ENCODE results near the gene MVB12B. TPM values are rescaled to one million over a fixed set of nuclear protein-coding genes. Genes with fewer than 3 reads are reported as not detected.

The MVB12B gene
- total RNA-seq, 1 experiment from 2014 or later: 5.8 TPM

GRCh38 chr9:126448865-126449577, 122.4 kb downstream of the MVB12B start:
- Histone ChIP-seq H3K18ac (ENCODE audit: insufficient read length, low read depth, low read length) (no peak overlapping the region), H2BK120ac (ENCODE audit: low read depth, low read length, poor library complexity, severe bottlenecking) (no peak overlapping the region), H3K4me1 (ENCODE audit: insufficient read depth, low read length) (no peaks in the 10 kb centered on the region), H3K14ac (ENCODE audit: insufficient read depth, low read length) (no peak overlapping the region), H3K79me2 (ENCODE audit: insufficient read depth, low read length) (no peaks in the 10 kb centered on the region), H3K23me2 (ENCODE audit: insufficient read length, low read depth, low read length, poor library complexity, severe bottlenecking) (no peaks in the 10 kb centered on the region), H3K9ac (ENCODE audit: extremely low read depth, insufficient read length, low read length) (no peak overlapping the region), H3K9me3 (ENCODE audit: control insufficient read depth, low read depth, low read length) (no peaks in the 10 kb centered on the region), H4K20me1 (ENCODE audit: control insufficient read depth, insufficient read depth, insufficient read length) (no peaks in the 10 kb centered on the region), H2AK5ac (ENCODE audit: insufficient read length, low read length) (no peak overlapping the region), H2AFZ (ENCODE audit: low read length) (no peak overlapping the region), H4K8ac (replicated peaks; ENCODE audit: insufficient read length, low read depth, low read length) (no peak overlapping the region), H2BK12ac (ENCODE audit: insufficient read length, low read depth, low read length) (no peak overlapping the region), H3K4ac (ENCODE audit: low read depth, low read length) (no peak overlapping the region), H3K79me1 (ENCODE audit: insufficient read depth, low read depth, low read length, poor library complexity, severe bottlenecking) (no peaks in the 10 kb centered on the region), H3K27ac (ENCODE audit: insufficient read length, low read depth, low read length) (no peak overlapping the region), H3K4me2 (ENCODE audit: insufficient read depth, insufficient read length, low read length) (no peak overlapping the region), H2BK5ac (ENCODE audit: insufficient read length, low read length) (no peak overlapping the region), H3T11ph (ENCODE audit: low read length) (no peak overlapping the region), H2BK20ac (ENCODE audit: low read depth, low read length, poor library complexity, severe bottlenecking) (no peak overlapping the region), H2BK15ac (ENCODE audit: low read depth, low read length) (no peak overlapping the region), H4K5ac (ENCODE audit: insufficient read length, low read depth, low read length) (no peak overlapping the region), H3K23ac (ENCODE audit: insufficient read length, low read depth, low read length) (no peak overlapping the region), H4K91ac (ENCODE audit: insufficient read length, low read depth, low read length) (no peak overlapping the region), H3K27me3 (ENCODE audit: insufficient read depth, low read length) (no peaks in the 10 kb centered on the region), H3K56ac (ENCODE audit: insufficient read length, low read depth, low read length) (no peak overlapping the region)
- Mint-ChIP-seq H3K9me3 (no peaks in the 10 kb centered on the region), H3K36me3 (ENCODE audit: insufficient read depth in 1 of 3, low read depth in 3 of 3) (no peaks in the 10 kb centered on the region), H3K27me3 (ENCODE audit: low read depth) (no peaks in the 10 kb centered on the region), H3K4me3 (no peak overlapping the region), H3K27ac (no peak overlapping the region), H3K4me1 (peaks cover 18 to 31% of the 10 kb centered on the region in 2 experiments)
- WGBS (ENCODE audit: extremely low coverage, insufficient read length, low lambda C conversion rate): no CpG with 5 or more reads among the region's 14 CpGs
- no peak for TF ChIP-seq CTCF (conservative IDR thresholded peaks at IDR 0.05)
- no peak for DNase-seq
